Left cardiac atrium (tissue), 4 donors: ENCODE results near the gene DGLUCY. TPM values are rescaled to one million over a fixed set of nuclear protein-coding genes. Genes with fewer than 3 reads are reported as not detected.
"Not testable (repeated sequence)": the region's sequence is repeated elsewhere in the genome, so short reads cannot be mapped to it uniquely, and the experiment has no call there.

ENCODE experiments used
- ATAC-seq, 2 donors: fragments of 200-7000 bp; cut with Tn5 transposase; one replicate each; pipeline ENCODE4 v1.9.1; 2020; ENCODE audit warnings: mild to moderate bottlenecking in 2 of 2, moderate library complexity in 2 of 2
- DNase-seq: peaks from one replicate; pipeline ENCODE4 v3.0.0-alpha.2; 2020
- intact Hi-C, 2 donors: fragments of 100-400 bp; cut with DNase I; formaldehyde crosslinking; loops; one replicate each; pipeline versions ENCODE4 v1.14.1 to v1.15.1; 2022 to 2023
- total RNA-seq, 2 donors: library from RNA; stranded (reverse); fragmentation: NEBNext Ultra II Directional; extraction: Animal tissue kit (Norgen Biotek cat#: 25700); gene quantifications; one replicate each; pipeline ENCODE4 v1.2.1, GENCODE V29; 2021
- donor health status: DM: no; HTN: yes; CAD: no.
- donor health status: DM: no; HTN: yes; CAD: no; lungs with severe emphysema.
- donor health status: DM: yes; HTN: yes; CAD: no.
- donor health status: Dilated cardiomyopathy.

The DGLUCY gene
- total RNA-seq, 2 donors from 2014 or later = 110 to 129 TPM

DNA sequence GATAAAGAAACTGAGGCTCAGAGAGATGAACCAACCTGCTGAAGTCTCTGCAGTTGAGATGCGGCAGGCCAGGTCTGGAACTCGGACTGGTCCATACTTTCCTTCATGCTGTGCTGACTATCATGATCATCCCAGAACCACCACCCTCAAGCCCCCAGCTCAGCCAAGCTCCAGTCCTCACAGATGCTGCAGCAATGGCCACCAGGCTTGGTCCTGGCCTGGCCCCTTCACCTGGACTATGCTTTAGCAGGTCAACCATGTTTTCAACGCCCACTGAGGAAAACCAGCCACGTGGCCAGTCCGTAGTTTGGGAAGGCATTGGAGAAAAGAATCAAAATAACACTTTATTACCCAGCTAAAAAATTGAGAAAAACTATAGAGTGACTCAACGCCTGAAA, 129.2 kb downstream of the DGLUCY start:
- DNase-seq (no peak), ATAC-seq (no peak)
- intact Hi-C loops = no loop called here

DNA sequence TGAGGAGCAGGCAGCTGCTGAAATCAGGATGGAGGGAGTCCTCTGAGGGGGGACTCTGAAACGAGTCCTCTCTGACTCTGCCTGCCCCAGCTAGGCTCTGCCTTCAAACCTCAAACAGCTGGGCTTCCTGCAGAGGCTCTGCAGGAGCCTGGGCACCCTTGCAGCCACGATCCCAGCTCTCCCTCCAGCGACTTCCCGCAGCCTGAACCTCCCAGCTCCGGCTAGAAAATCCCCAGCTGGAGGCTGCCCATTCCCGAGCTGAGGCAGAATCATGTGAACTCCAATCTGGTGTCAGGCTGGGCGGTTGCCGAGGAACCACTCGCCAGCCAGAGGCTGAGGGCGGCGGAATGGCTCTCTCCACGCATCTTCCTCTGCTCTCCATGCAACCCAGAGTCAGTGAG, 130.6 kb downstream of the DGLUCY start, which contains the start of gene GPR68:
GPR68 (minus strand) TSS at position 204 of the 401 bp plus-strand sequence. CDS start 9,654 bp downstream, outside the sequence.
- DNase-seq (peak; percentile 66), ATAC-seq (peak; percentile 71 to 73)
- intact Hi-C loops = no loop called here

DNA sequence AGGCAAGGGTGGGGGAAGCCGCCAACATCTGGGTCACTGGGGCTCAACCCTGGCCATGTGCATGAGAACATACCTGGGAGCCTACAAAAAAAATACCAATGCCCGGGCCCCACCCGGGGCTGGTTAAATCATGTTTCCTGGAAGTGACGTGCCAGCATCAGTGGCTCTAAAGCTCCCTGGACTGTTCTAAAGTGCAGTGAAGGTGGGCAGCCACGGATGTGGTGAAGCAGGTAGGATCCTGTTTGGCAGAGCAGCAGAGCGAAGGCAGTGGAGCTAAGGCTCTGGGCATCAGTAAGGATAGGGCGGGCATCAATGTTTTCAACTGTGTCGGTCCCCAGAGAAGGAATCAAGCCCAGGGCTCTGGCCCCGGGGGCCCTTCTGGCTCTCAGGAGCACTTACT, 131.2 kb downstream of the DGLUCY start:
- intact Hi-C loops = no loop called here
- peak; percentile 10 to 12 for ATAC-seq

DNA sequence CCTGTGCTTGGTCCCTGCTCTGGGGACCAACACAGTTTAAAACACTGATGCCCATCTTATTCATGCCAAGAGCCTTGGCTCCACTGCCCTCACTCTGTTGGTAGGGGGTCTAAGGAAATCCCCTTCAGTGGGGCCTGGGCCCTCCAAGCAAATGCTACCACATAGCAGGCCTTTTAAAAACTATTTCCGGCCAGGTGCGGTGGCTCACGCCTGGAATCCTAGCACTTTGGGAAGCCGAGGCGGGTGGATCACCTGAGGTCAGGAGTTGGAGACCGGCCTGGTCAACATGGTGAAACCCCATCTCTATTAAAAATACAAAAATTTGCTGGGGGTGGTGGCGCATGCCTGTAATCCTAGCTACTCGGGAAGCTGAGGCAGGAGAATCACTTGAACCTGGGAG, 131.7 kb downstream of the DGLUCY start:
- intact Hi-C loops, DNase-seq, ATAC-seq: not testable (repeated sequence)

More for the DNA sequence above, 131.2 kb downstream of the DGLUCY start:
- DNase-seq = no peak

DNA sequence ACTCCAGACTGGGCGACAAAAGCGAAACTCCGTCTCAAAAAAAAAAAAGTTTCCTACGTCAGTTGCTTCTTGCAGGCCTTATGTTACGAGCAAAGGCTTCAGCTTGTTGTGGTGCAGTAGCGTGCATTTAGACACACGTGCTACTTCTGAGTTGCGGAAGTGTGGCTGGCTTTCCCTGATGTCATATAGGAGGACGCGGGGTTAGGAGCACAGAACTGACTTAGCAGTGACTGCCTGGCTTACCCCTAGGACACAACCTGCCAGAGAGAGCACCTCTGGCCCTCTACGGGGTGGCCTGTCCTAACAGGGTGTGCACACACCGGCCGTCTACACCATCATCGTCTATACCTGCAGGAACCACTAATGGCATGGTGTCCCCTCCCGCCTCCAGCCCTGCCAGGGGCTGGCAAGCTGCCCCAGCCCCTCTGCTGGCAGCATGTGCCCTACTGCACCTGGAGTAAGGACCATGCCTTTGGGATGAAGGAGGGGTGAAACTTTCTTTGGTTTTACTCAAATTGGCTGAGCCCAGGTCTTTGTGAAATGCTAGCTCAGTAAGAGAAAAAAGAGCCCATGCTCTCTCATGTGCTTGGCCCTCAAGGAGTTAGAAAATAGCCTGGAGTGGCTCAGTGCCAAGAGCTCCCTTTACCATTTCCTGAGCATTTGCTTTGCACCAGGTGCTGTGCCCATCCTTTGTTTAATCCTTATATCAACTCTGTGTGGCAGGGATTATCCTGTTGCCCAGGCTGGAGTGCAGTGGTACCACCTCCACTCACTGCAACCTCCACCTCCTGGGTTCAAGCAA, 132.4 kb downstream of the DGLUCY start:
- no peak for ATAC-seq
- no peak for DNase-seq
- intact Hi-C loops = no loop called here

DNA sequence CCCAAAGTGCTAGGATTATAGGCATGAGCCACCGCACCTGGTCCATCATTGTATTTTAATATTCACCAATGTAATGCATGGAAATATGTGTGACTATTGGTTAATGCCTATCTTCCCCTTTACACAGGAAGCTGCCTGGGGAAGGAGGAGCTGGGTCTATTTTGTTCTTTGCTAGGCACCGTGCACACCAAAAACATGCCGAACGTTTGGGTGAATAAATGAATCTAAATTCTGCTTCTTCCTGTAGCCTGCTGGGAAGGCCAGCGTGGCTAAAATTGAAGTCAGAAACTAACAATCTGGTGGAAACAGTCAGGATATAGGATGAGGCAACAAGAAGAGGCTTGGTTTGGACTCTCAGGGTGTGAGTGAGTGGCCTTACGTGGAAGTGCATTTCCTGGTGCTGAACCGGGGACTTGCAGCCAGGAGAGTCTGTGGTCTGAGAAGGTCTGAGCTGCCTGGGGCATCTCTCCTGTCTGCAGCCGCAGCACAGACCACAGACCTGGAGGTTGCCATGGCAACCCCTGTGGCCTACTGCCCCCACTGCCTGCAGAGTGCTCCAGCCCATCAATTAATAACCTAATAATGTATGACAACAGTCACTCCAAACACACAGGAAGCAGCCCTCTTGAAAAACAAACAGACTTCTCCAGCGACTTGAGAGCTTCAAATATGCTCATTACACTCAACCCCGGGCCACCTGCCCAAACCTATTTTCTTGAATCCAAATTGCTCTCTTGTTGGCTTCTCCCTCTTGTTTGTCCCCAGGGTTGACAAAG, 136.2 kb downstream of the DGLUCY start:
- DNase-seq (no peak), ATAC-seq (no peak)
- intact Hi-C loops = no loop called here

DNA sequence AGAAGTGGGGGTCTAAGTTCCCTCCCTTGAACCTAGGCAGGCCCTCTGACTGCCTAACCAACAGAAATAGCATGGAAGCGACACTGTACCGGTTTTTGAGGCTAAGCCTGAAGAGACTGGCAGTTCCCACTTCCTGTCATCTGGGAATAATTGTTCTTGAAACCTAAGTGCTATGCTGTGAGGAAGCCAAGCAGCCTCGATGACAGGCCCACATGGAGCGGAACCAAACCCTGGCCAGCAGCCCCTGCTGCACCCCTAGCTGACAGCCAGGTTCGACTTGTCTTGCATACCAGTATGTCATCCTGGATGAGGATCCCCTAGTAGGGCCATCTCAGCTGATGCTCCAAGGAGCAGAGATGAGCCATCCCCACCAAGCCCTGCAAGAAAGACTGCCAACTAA, 137.0 kb downstream of the DGLUCY start:
- ATAC-seq (no peak), DNase-seq (no peak)
- intact Hi-C loops = no loop called here

DNA sequence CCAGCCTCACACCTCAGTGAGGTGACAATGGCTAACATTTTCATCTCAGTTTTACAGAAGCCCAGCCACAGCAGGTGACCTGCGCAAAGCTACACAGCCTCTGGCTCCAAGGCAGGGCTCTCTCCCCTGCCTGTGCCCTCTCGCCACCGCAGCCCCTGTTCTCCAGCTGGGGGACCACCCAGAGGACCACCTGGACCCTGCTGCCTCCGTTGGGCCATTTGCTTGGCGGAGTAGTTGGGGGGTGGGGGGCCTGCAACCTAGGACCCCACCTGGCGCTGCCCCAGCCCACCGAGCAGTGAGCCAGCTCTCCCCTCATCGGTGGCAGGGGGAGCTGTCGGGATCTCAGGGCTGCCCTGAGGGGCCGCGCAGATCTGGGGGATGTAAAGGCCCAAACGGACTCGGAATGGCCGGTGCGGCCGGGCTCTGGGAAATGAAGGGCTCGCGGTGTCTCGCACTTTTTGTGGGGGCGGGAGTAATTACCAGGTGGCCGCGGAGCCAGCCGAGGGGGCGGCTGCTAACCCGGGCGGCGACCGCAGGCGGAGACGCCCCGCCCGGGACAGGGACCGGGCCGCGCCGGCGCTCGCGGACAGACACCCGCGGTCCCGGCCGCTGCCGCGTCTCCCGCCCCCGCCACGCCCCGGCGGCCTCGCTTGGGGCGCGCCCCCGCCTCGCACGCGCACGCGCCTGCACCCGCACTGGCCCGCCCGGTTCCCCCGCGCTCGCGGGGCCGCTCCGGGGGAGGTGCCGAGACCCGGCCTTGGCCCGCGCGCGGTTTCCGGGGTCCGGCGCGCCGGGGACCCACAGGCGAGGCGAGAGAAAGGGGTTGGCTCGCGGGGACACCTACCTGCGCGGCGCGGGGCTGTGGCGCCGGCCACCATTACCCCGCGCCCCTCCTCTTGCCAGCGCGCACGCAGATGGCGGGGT, 139.3 kb downstream of the DGLUCY start:
- intact Hi-C loops = no loop called here
- DNase-seq (peak; percentile 50), ATAC-seq (peak; percentile 50 to 83)

DNA sequence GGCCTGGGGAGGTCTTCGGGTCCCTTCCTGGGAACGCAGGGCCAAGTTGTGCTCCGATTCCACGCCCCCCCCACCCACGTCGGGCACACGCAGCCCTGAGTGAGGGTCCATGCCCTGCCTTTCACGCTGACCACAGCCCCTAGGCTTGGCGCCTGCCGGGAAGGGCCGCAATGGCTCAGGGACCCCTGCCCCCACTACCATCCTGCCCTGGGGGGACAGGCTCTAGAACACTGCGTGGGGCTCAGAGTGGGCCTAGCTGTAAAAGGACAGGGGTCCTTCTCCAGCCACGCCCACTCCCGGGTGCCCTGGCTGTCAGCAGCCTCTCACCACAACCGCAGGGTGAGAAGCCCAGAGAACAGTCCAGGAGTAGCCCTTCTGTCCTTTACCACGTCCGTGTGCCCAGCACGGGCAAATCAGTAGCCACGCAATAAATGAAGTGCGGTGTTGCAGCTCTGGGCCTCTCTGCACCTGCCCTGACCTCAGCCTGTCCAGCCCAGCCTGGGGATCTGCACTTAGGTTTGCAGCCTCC, 140.0 kb downstream of the DGLUCY start:
- DNase-seq = no peak
- peak; percentile 1 to 27 for ATAC-seq
- intact Hi-C loops = no loop called here

DNA sequence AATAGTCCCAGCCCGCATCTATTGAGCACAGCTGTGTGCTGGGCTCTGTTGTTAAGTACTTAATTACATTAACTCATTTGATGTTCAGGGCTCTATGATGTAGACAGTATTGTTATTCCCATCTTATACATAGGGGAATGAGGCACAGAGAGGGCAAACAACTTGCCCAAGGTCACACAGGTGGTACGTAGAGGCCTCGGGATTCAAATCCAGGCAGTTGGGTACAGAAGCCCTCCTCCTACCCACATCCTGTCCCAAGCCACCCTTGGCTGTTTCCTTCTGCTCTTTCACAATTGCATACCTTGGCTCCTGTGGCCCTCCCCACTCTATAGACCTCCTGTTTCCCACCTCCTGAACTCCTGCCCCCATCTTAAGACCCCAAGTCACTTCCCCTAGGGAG, 140.6 kb downstream of the DGLUCY start:
- ATAC-seq (no peak), DNase-seq (no peak)
- intact Hi-C loops = no loop called here

DNA sequence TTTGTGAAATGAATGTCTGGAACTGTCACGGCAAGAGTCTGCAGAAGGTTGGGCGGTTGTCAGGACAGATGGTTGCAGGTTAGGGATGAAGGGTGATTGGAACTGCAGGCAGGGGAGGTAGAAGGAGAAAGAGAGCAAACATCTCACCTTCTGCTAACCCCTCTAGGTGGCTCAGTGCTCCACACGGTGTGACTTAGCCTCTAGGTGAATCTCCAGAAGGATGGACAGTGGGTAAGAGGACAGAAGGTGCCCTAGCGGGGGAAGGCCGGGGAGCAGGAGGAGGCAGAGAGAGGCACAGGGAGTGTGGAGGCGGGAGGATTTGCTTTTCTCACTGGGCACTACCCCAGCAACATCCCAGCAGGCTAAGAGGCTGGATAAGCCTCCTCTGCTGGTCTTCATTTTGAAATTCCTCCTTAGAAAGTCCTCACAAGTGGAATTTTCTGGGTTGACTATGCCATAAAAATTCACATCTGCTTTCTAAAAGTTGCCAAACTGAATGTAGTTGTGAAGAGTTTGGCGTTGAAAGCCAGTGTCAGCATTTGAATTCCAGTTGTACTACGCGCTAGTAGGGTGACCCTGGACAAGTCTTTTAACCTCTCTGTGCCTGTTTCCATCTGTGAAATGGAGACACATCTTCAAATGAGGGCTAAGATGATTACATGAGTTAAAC, 141.3 kb downstream of the DGLUCY start:
- intact Hi-C loops = no loop called here
- ATAC-seq (no peak), DNase-seq (no peak)

DNA sequence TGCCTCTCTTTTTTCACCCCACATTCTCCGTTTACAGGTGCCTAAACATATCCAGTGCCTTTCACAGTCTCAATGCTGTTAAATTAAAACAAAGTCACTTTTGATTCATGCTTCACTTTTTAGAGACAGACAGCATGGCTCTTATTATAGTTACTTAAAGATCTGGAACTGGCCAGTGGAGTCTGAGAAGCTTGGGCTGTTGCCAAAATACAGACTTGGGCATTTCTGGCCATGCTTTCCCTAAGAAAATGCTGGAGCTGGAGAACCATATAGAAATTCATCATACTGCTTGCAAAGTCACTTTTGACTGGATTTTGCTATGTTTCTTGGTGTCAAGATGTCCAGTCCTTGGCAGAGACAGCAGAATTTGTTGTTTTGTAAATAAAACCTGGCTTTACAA, 142.8 kb downstream of the DGLUCY start:
- no peak for DNase-seq
- no peak for ATAC-seq
- intact Hi-C loops = no loop called here

DNA sequence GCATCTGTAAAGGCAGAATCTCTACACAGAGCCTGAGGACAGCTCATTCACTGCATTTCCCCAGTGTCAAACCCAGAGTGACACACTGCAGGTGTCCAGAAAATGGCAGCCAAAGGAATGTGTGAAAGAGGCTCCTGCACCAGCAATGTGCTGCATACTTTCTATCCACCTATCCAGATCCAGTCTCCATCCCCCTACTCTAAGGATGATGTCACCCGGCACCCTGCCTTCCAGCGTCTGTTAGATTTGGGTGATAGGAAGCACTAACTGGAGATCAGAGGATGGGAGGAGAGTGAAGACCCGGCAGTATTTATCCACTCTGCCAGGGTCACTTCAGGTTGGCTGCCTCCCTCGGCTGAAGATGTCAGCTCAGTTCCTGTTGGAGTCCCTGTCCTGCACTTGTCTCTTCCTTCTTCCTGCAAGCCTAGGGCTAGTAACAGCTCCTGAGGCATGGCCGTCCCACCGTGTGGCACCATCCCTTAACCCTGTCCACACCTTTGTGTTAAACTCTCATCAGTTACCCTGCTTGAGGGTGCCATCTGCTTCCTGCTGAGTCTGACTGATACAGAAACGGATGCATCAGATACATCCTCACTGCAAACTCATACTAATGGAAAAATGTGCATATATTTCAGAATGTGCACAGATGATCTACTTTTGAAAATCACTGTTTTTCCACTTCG, 143.6 kb downstream of the DGLUCY start:
- intact Hi-C loops = no loop called here
- DNase-seq = no peak
- ATAC-seq = peak in 1 of 2 donors; percentile 3

DNA sequence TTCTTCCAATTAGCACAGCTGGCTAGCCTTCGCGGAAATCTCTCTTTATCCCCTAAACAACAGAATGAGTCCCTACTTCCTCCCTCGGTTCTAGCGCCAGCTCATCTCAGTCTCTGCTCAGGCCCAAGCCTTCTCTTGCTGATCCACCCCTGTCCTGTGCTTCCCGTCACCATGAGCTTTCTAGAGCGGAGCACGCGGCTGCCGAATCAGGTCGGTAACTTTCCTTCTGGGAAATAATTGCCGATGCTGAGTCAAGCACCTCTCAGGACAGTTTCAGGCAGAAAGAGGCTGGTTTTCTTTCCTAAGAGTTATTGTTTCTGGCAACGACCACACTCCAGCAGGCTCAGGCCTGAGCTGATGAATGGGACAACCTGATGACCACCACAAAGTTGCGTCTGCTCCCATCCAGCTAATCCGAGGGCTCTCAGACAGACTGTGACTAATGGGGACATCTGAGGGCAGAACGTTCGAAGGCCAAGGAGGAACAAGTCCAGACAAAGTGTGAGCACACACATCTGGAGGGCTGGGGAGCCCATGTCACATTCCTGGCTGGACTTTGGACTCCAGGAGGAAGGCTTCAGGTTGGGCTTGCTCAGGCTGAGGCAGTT, 144.2 kb downstream of the DGLUCY start:
- intact Hi-C loops = no loop called here
- peak; percentile 41 to 87 for ATAC-seq
- peak; percentile 71 for DNase-seq

DNA sequence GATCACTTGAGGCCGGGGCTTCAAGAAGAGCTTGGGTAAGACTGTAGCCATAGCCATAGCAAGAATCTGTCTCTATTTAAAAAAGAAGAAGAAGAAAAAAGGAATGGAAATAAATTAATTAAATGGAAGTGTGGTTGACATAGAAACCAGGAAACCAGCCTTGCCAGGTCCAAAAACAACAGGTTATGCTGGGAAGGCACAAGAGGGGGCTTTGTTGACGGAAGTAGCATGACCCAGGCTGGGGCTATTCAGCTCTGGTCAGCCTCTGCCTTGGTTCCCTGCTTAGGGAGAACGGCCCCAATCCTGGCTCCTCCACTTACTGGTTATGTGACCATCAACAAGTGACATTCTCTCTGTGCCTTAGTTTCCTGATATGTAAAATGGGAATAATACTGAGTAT, 145.0 kb downstream of the DGLUCY start:
- intact Hi-C loops = no loop called here
- DNase-seq (no peak), ATAC-seq (no peak)

DNA sequence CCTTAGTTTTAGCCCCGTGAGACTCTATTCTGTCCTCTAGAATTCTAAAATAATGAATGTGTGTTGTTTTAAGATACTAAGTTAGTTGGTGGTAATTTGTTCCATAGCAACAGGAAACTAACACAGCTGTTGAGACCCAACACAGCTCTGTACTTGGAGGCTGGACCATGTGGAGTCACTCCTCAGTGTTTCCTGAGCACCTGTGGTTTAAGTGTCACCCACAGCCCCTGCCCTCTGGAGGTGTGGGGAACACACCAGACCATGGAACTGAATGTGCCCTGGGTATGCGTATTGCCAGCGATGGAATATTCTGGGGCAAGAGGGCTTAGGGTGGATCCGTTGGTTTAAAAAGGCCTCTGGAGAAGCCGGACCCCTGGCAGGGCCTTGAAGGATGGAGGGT, 147.2 kb downstream of the DGLUCY start:
- DNase-seq (no peak), ATAC-seq (no peak)
- intact Hi-C loops = no loop called here

DNA sequence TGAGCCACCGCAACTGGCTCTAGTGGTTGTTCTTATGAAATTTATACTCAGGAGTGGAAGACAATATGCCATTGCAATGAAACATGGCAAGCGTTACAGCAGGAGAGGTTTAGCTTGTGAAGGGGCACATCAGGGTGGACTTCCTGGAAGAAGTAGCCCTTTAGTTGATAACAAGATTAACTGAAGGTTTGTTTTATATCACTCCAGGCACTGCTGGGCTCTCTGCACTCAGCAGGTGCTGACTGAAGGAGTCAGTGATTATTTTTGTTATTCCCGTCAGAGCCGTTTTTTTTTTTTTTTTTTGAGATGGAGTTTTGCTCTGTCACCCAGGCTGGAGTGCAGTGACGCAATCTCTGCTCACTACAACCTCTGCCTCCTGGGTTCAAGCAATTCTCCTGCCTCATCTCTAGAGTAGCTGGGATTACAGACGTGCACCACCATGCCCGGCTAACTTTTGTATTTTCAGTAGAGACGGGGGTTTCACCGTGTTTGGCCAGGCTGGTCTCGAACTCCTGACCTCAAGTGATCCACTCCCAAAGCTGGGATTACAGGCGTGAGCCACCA, 148.2 kb downstream of the DGLUCY start:
- ATAC-seq = no peak
- no peak for DNase-seq
- intact Hi-C loops = no loop called here
